Immature natural killer cell (primary cell): Measurements from ENCODE around the gene RMDN3. TPM values are rescaled to one million over a fixed set of nuclear protein-coding genes. Genes with fewer than 3 reads are reported as not detected.

Source experiments
- DNase-seq, 3 donors: peaks; one replicate each; pipeline ENCODE4 v3.0.0; 2022; ENCODE audit warnings: mixed read lengths in 1 of 3
- H3K27ac Mint-ChIP-seq, 6 donors: one replicate each; pipeline ENCODE4 v1.8.0; 2020; ENCODE audit warnings: mixed read lengths in 6 of 6, mild to moderate bottlenecking in 5 of 6, inconsistent platforms in 4 of 6, moderate library complexity in 3 of 6
- H3K27me3 Mint-ChIP-seq, 3 donors: one replicate each; pipeline ENCODE4 v1.8.0; 2020 to 2021; ENCODE audit warnings: low read depth in 3 of 3, mild to moderate bottlenecking in 3 of 3, mixed read lengths in 3 of 3, moderate library complexity in 3 of 3, inconsistent platforms in 1 of 3
- H3K36me3 Mint-ChIP-seq, 3 donors: one replicate each; pipeline ENCODE4 v1.8.0; 2020; ENCODE audit warnings: mixed read lengths in 3 of 3, inconsistent platforms in 2 of 3, mild to moderate bottlenecking in 2 of 3
- H3K4me1 Mint-ChIP-seq, 2 donors: one replicate each; pipeline ENCODE4 v1.8.0; 2020; ENCODE audit warnings: inconsistent platforms in 2 of 2, mild to moderate bottlenecking in 2 of 2, mixed read lengths in 2 of 2, moderate library complexity in 1 of 2
- H3K4me3 Mint-ChIP-seq, 5 donors: one replicate each; pipeline ENCODE4 v1.8.0; 2020; ENCODE audit warnings: mild to moderate bottlenecking in 5 of 5, mixed read lengths in 5 of 5, inconsistent platforms in 3 of 5, moderate library complexity in 3 of 5
- H3K9me3 Mint-ChIP-seq, 6 donors: one replicate each; pipeline ENCODE4 v1.8.0; 2020; ENCODE audit warnings: mild to moderate bottlenecking in 6 of 6, mixed read lengths in 6 of 6, inconsistent platforms in 4 of 6, moderate library complexity in 3 of 6
- polyA plus RNA-seq, 3 donors: library from polyadenylated mRNA; unstranded; fragments of 300-500 nt; fragmentation: Illumina TruSeq; gene quantifications; one replicate each; pipeline ENCODE4 v1.2.3, GENCODE V29; 2021

RMDN3 gene
- polyA plus RNA-seq, 3 donors from 2014 or later = 44.6 to 118 (median 110) TPM

DNA sequence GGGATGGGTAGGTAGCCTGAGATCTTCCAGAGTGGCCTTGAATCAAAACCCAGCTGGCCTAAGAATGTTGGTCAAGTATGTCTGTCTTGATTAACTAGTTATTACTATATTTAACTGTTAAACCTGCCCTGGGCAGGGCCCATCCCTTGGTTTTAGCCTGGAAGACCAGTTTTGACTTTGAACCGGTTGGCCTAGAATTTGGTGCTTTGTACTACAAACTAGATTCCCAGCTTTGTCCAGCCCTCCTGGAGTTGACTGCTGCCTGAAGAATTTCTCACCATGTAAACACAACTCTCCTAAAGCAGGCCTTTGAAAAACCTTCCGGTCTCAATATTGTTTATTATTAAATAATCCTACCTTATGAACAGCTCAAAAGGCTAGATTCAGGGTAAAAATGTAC lies 30.8 kb upstream of the RMDN3 start:
- Mint-ChIP-seq H3K36me3 (peaks cover 0 to 3% (median 0%) of the 10 kb centered on the region in 3 donors), H3K9me3 (no peaks in the 10 kb centered on the region), H3K27ac (peak overlapping the region in 4 of 6 donors; percentile 30 to 71 (median 53)), H3K4me1 (peaks cover 31 to 34% of the 10 kb centered on the region in 2 donors), H3K27me3 (peaks cover 0 to 2% (median 0%) of the 10 kb centered on the region in 3 donors), H3K4me3 (no peak overlapping the region)
- DNase-seq = no peak

DNA sequence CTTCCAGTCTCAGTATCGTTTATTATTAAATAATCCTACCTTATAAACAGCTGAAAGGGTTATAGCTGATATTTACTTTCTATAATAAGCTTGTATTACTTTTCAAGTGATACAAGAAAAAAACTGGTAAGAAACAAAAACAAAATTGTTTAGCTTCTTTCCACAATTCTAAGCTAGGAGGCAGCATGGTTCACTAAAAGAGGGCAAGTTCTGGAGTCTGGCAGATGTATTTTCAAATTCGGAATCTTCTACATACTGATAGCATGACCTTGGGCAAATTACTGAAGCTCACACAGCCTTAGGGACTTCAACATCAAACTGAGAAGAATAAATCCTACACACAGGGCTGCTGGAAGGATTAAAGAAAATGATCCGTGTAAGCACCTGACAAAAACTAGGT lies 30.1 kb upstream of the RMDN3 start:
- peak overlapping the region in 1 of 6 donors; percentile 55 for H3K27ac Mint-ChIP-seq

DNA sequence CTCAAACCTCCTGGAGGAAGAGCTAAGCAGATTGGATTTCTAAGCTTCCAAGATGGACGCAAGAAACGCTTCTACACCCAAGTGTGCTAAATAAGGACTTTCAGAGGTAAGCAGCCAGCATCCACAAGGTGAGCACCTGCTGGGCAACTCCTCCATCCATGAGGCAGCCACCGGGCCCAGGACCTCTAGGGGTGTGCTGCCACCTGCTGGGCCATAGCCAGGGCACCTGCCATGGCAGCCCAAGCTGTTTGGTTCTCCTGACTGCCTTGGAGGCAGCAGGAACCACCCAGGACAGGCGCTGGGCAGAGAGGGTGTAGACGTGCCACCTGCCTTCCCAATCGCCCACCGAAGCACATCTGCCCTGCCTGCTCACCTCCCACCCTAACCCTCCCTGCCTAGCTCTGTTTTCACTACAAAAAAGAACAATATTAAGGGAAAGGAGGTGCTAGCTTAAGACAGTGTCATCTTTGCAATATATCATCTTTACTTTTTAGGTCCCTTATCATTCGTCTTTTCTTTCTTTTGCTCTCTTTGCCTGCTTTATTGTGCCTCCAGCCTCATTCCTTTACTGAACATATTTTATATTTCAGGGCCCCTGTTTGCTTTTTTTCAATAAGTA lies 27.7 kb upstream of the RMDN3 start:
- Mint-ChIP-seq H3K36me3 (peaks cover 6 to 9% (median 8%) of the 10 kb centered on the region in 3 donors), H3K27ac (peak overlapping the region in 2 of 6 donors; percentile 43 to 46), H3K27me3 (peaks cover 0 to 2% (median 0%) of the 10 kb centered on the region in 3 donors), H3K4me1 (peaks cover 28 to 32% of the 10 kb centered on the region in 2 donors), H3K9me3 (no peaks in the 10 kb centered on the region), H3K4me3 (no peak overlapping the region)
- DNase-seq = peak; percentile 70 to 76 (median 76)

More for the DNA sequence above, 30.1 kb upstream of the RMDN3 start:
- Mint-ChIP-seq H3K27me3 (peaks cover 0 to 2% (median 0%) of the 10 kb centered on the region in 3 donors), H3K4me1 (peaks cover 31 to 34% of the 10 kb centered on the region in 2 donors), H3K9me3 (no peaks in the 10 kb centered on the region), H3K36me3 (peaks cover 0 to 3% (median 0%) of the 10 kb centered on the region in 3 donors), H3K4me3 (no peak overlapping the region)
- no peak for DNase-seq

DNA sequence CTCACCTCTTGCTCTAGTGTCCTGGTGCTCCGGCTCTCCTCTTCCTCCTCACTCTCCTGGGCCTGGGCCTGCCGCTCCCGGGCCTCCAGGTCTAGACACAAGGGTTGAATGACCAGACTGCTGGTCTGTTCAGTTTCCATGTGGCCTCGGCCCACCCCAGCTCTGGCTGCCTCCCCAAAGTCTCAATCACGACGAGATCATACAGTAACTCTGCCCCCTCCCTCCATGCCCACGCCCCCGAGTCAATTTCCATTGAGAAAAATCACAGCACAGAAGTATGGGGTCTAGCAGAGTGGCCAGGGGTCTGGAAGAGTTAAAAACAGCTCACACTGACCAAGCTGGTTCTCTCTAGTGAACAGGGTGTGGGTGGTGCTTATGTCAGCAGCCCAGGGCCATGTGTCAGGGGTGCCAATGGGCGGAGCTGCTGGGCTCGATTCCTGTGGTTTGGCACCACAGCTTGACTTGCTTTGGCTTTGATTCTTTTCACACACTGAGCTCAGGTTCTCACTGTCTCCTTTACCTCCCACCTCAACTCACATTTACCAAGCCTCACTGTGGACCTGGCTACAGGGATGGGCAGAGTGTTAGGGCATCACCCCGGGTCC lies 21.6 kb upstream of the RMDN3 start:
- DNase-seq = peak; percentile 84 to 86 (median 86)
- Mint-ChIP-seq H3K4me3 (peak overlapping the region; percentile 78 to 89 (median 83)), H3K36me3 (peaks cover 26 to 34% (median 28%) of the 10 kb centered on the region in 3 donors), H3K27me3 (peaks cover 0 to 3% (median 0%) of the 10 kb centered on the region in 3 donors), H3K4me1 (peaks cover 35 to 46% of the 10 kb centered on the region in 2 donors), H3K27ac (peak overlapping the region; percentile 78 to 95 (median 90)), H3K9me3 (no peaks in the 10 kb centered on the region)

DNA sequence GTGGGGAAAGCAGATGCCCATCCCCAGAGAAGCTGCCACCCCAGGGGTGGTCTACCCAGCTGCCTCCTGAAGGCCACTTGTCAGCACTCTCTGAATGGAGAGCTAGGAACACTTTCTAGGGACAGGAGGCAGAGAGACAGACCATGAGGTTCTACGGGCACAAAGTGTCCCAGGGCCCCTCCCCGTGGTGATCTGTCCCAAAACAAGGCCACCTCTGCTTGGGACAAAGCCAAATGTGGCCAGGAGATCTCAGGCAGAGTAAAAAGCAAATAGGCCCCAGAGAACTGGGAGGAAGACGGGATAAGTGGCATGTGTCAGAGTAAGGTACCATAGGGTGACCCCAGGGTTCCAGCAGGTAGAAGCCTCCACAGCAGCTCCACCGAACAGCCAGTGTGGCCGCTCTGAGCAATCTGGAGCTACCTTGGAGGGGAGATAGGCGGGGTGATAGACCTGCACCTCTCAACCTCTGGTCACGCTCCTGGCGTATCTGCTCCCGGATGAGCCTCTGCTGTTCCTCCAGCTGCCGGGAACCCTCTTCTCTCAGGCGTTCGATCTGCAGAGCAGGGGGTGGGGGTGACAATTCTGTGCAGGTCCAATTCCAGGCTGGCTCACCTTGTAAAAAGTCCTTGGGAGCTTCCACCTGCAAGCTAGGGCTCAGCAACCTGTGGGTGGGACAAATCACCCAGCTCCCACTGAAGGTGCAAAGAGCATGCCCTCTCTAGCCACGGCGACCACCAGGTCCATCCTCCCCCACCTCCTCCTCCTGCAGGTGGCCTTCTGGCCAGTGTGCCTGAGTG lies 20.9 kb upstream of the RMDN3 start:
- peaks cover 38 to 46% of the 10 kb centered on the region in 2 donors for H3K4me1 Mint-ChIP-seq
- H3K4me3 Mint-ChIP-seq = peak overlapping the region in 4 of 5 donors; percentile 18 to 89 (median 84)
- peaks cover 26 to 34% (median 28%) of the 10 kb centered on the region in 3 donors for H3K36me3 Mint-ChIP-seq
- H3K27ac Mint-ChIP-seq = peak overlapping the region in 3 of 6 donors; percentile 82 to 95 (median 88)
- peaks cover 0 to 3% (median 0%) of the 10 kb centered on the region in 3 donors for H3K27me3 Mint-ChIP-seq
- H3K9me3 Mint-ChIP-seq = no peaks in the 10 kb centered on the region
- DNase-seq = no peak

DNA sequence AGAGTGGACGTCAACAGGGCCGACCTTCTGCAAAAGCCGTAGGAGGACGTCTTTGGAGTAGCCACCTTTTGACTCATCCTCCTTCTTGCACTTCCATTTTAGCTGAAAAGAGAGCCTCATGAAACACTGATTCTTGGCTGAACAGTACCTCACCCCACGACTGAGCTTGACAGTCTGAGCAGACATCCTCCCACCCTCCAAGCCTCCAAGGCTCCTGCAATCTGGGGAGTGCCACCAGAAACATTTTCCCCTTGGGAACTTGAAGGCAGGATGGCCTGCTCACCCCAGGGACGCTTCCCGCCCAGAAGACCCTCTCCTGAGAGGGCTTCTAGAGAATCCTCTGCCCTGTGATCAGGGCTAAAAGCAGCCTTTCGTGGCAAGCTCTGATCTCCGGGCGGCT lies 20.0 kb upstream of the RMDN3 start:
- peaks cover 26 to 34% (median 28%) of the 10 kb centered on the region in 3 donors for H3K36me3 Mint-ChIP-seq
- peak overlapping the region in 1 of 5 donors; percentile 17 for H3K4me3 Mint-ChIP-seq
- DNase-seq = no peak
- peaks cover 43 to 51% of the 10 kb centered on the region in 2 donors for H3K4me1 Mint-ChIP-seq
- H3K9me3 Mint-ChIP-seq = no peaks in the 10 kb centered on the region
- H3K27me3 Mint-ChIP-seq = peaks cover 0 to 3% (median 0%) of the 10 kb centered on the region in 3 donors
- H3K27ac Mint-ChIP-seq = peak overlapping the region in 1 of 6 donors; percentile 5

DNA sequence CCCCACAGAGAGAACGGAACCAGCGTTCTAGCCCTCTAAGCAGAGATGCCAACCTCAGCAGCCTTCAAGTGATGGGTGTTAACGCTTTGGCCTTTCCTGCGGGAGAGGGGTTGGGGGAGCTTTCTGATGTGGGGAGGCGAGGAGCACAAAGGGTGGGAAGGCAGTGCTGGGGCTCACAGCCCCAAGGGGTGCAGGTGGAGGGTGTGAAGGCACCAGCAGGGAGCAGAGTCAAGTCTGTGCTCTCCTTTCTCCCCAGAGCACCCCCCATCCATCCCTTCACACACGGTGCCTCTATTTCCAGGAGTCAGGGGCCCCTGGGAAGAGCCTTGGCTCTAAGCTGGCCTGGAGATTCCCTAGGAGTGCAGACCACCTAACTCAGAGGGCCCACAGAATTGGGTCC lies 18.8 kb upstream of the RMDN3 start:
- Mint-ChIP-seq H3K9me3 (no peaks in the 10 kb centered on the region), H3K4me1 (peaks cover 49 to 55% of the 10 kb centered on the region in 2 donors), H3K36me3 (peaks cover 20 to 28% (median 22%) of the 10 kb centered on the region in 3 donors), H3K27ac (no peak overlapping the region), H3K27me3 (peaks cover 0 to 3% (median 0%) of the 10 kb centered on the region in 3 donors), H3K4me3 (no peak overlapping the region)
- no peak for DNase-seq

DNA sequence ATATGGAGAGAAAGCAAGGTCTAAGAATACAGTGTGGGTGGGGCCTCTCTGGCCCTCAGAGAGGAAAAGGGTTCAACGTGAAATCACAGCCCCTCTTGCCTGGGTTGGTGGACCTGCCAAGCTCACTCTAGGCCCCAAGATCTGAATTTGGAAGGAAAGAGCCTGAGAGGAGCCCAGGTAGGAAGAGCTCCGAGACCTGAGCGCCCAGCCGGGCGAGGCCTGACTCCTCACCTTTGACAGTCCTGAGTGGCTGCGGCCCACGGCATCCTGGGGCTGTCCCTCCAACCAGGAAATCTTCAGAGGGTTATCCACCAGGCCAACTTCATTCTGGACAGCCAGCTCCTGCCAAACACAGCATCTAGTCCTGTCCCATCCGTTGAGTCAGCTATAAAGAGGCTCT lies 18.4 kb upstream of the RMDN3 start:
- H3K27ac Mint-ChIP-seq = no peak overlapping the region
- peaks cover 53 to 58% of the 10 kb centered on the region in 2 donors for H3K4me1 Mint-ChIP-seq
- H3K4me3 Mint-ChIP-seq = no peak overlapping the region
- no peaks in the 10 kb centered on the region for H3K9me3 Mint-ChIP-seq
- H3K27me3 Mint-ChIP-seq = peaks cover 0 to 5% (median 0%) of the 10 kb centered on the region in 3 donors
- DNase-seq = no peak
- peaks cover 20 to 29% (median 22%) of the 10 kb centered on the region in 3 donors for H3K36me3 Mint-ChIP-seq

DNA sequence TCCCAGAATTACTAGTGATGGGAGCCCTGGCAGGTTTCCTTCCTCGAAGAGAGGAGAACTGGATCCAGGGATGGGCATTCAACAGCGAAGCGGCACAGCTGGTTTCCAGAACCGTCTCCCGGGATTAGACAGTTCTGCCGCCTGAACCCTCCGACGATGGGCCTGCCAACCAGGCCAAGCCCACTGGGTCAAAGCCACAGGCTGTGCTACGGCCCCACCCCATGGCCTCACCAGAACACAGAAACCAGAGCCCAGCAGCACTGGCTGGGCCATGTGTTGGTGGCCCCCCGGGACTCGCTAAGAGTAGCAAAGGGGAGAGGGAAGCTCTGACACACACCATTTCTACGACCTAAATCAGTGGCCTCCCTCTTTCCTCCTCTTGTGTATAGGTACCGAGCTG lies 17.0 kb upstream of the RMDN3 start:
- H3K36me3 Mint-ChIP-seq = peaks cover 20 to 29% (median 21%) of the 10 kb centered on the region in 3 donors
- no peak for DNase-seq
- peak overlapping the region in 1 of 6 donors; percentile 38 for H3K27ac Mint-ChIP-seq
- peaks cover 0 to 5% (median 2%) of the 10 kb centered on the region in 3 donors for H3K27me3 Mint-ChIP-seq
- H3K4me1 Mint-ChIP-seq = peaks cover 47 to 53% of the 10 kb centered on the region in 2 donors
- H3K9me3 Mint-ChIP-seq = peaks cover 0 to 2% (median 0%) of the 10 kb centered on the region in 6 donors
- no peak overlapping the region for H3K4me3 Mint-ChIP-seq

DNA sequence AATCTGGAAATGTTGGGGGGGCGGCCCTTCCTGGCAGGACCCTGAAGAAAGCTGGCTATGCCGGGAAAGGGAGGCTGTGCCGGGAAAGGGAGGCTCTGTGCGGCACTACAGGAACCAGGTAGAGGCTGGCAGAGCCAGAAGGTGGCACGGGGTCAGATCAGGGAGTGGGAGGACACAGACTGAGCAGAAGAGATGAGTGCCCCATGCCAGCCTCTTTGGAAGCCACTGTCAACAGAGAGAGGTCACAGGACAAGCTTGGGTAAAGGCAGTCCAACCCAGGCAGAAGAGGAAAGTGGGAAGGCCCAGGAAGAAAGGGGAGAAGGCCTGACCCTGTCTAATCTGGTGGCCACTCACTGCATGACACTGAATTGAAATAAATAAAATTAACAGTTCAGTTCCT lies 16.2 kb upstream of the RMDN3 start:
- H3K27me3 Mint-ChIP-seq = peaks cover 0 to 2% (median 2%) of the 10 kb centered on the region in 3 donors
- H3K4me1 Mint-ChIP-seq = peaks cover 41 to 48% of the 10 kb centered on the region in 2 donors
- H3K4me3 Mint-ChIP-seq = no peak overlapping the region
- peaks cover 0 to 2% (median 0%) of the 10 kb centered on the region in 6 donors for H3K9me3 Mint-ChIP-seq
- DNase-seq = no peak
- H3K27ac Mint-ChIP-seq = peak overlapping the region in 1 of 6 donors; percentile 65
- H3K36me3 Mint-ChIP-seq = peaks cover 15 to 23% (median 15%) of the 10 kb centered on the region in 3 donors

DNA sequence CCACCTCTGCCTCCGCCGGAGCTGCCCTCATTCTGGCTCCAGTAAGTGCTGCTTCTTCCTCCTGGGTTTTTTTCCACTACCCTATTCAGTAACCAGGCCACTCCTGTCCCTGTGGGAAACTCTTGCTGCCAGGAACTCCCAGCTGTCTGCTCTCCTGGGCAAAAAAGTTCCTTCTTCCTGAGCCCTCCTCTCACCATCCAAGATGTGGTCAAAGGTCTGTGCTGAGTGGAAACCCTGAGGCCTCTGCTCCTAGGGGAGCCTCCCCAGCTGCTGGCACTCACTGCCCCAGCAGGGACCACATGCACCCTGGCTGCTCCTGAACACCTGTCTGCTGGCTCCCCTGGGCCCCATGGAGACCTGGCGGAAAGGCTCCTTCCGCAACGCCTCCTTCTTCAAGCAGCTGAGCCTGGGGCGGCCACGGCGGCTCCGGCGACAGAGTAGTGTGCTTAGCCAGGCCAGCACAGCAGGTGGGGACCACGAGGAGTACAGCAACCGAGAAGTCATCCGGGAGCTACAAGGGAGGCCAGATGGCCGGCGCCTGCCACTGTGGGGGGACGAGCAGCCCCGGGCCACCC lies 15.2 kb upstream of the RMDN3 start:
- Mint-ChIP-seq H3K4me3 (peak overlapping the region; percentile 33 to 77 (median 61)), H3K36me3 (peaks cover 12 to 21% (median 13%) of the 10 kb centered on the region in 3 donors), H3K4me1 (peaks cover 45 to 48% of the 10 kb centered on the region in 2 donors), H3K27ac (peak overlapping the region; percentile 83 to 96 (median 86)), H3K27me3 (peaks cover 2 to 4% (median 2%) of the 10 kb centered on the region in 3 donors), H3K9me3 (peaks cover 0 to 2% (median 0%) of the 10 kb centered on the region in 6 donors)
- DNase-seq = no peak

DNA sequence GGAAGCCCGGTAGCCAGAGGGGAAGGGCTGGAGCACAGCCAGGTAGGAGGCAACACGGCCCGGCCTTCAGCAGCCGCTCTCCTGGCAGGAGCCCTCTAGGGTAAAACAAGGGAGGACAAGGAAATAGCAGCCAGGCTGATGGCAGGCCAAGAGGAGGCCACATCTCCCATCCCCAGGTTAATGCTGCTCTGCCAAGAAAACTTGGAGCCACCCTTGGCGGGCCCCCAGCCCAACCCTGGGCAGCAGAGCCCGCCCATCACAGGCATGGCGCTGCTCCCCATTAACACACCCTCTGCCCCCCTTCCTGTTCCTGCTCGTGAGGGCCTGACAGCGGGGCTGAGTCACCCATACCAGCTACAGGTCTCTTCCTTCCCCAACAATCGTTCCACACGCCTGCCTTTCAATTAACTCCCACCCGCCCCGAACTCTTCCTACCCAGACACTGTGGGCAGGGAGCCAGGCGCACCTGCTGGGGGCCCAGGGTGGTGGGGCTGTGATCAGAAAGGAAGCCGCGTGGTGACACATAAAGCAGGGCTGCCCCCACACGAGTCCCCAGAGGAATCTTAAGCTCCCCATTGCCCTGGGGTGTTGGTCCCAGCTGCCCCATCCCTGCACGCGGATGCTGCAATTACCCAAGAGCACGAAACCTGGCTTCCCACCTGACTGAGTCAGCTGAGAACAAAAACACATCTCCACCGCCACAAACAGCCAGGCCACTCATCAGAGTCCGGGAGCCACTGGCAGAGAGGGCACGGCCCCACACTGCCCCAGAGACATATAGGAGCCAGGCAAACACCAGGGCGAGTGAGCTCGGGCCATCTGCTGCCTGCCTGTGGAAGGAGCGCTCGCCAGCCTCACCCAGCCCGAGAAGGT lies 14.5 kb upstream of the RMDN3 start, which contains the start of gene C15orf62:
C15orf62 (plus strand) TSS at position 707 of the 873 bp plus-strand sequence. CDS start 516 bp downstream, outside the sequence.
- DNase-seq = peak; percentile 28 to 50 (median 47)
- peak within 1 kb of the TSS; percentile 83 to 96 (median 86) for H3K27ac Mint-ChIP-seq
- H3K36me3 Mint-ChIP-seq = peaks cover 6 to 14% (median 7%) of the 10 kb centered on the region in 3 donors
- peaks cover 47 to 48% of the 10 kb centered on the region in 2 donors for H3K4me1 Mint-ChIP-seq
- peak within 1 kb of the TSS; percentile 56 to 77 (median 67) for H3K4me3 Mint-ChIP-seq
- peaks cover 0 to 2% (median 0%) of the 10 kb centered on the region in 6 donors for H3K9me3 Mint-ChIP-seq
- H3K27me3 Mint-ChIP-seq = peaks cover 2 to 6% (median 2%) of the 10 kb centered on the region in 3 donors
